BJ (cell line): ENCODE measurements around the gene RASSF5. TPM values are rescaled to one million over a fixed set of nuclear protein-coding genes. Genes with fewer than 3 reads are reported as not detected.

Source experiments
- CTCF ChIA-PET: fragments of 350-600 bp; formaldehyde crosslinking; extraction: SDS; loops from one replicate; lab custom pipeline; 2021; ENCODE audit warnings: antibody characterized with exemption, inconsistent platforms; lab: Yijun Ruan, JAX
- POLR2A ChIA-PET: fragments of 300-600 bp; sonication (Branson Sonifier 250); formaldehyde crosslinking; extraction: SDS; loops from one replicate; lab custom pipeline; 2021; ENCODE audit warnings: antibody characterized with exemption; lab: Charles Lee
- DNase-seq: peaks from one replicate; pipeline ENCODE4 v3.0.0-alpha.2; 2011; ENCODE audit warnings: low read depth
- H3K27me3 ChIP-seq: 2 replicates; pipeline ENCODE4 v1.6.0; 2011; ENCODE audit warnings: low read length; ENCODE audit not compliant: control insufficient read depth, insufficient read depth
- H3K36me3 ChIP-seq: 2 replicates; pipeline ENCODE4 v1.5.1; 2011; ENCODE audit warnings: low read length; ENCODE audit not compliant: control insufficient read depth, insufficient read depth
- H3K4me3 ChIP-seq: 2 replicates; pipeline ENCODE4 v1.5.1; 2011; ENCODE audit warnings: low read depth, mild to moderate bottlenecking, control low read depth, low read length
- CTCF ChIP-seq: IDR thresholded peaks from 2 replicates; pipeline ENCODE4 v1.5.1; 2011; ENCODE audit warnings: low read depth, mild to moderate bottlenecking, control low read depth, inconsistent platforms, low read length, moderate library complexity; ENCODE audit not compliant: insufficient read depth
- polyA plus RNA-seq: library from polyadenylated mRNA; depleted of rRNA; stranded (reverse); fragments of >200 nt; gene quantifications from 2 replicates; pipeline ENCODE4 v1.2.3, GENCODE V29; 2011

The RASSF5 gene
- polyA plus RNA-seq, 1 experiment = 2.1 TPM

- H3K27me3 ChIP-seq = no peaks in the 10 kb centered on the region
- POLR2A ChIA-PET = no interaction called here
- H3K4me3 ChIP-seq = no peak overlapping the region
- CTCF ChIA-PET = interaction anchor here (0.8 to 3.0 kb wide), 4 partner anchors 10 to 28 kb away, joined by 3 to 9 read pairs (median 6); no protein-coding TSS in a partner anchor
- no peak for TF ChIP-seq CTCF
- H3K36me3 ChIP-seq = no peaks in the 10 kb centered on the region
- no peak for DNase-seq
Observed at GRCh38 chr1:206573319-206573718, 66.0 kb downstream of the RASSF5 start.

- ChIA-PET POLR2A (no interaction called here), CTCF (interaction anchor here (0.8 to 3.0 kb wide), 5 partner anchors 9 to 29 kb away, joined by 3 to 9 read pairs (median 9); no protein-coding TSS in a partner anchor)
- Histone ChIP-seq H3K36me3 (no peaks in the 10 kb centered on the region), H3K4me3 (no peak overlapping the region), H3K27me3 (no peaks in the 10 kb centered on the region)
- DNase-seq = no peak
- TF ChIP-seq CTCF = no peak
Observed at GRCh38 chr1:206573762-206574161, 66.4 kb downstream of the RASSF5 start.

GRCh38 chr1:206575165-206575893, 68.0 kb downstream of the RASSF5 start:
- ChIA-PET POLR2A (no interaction called here), CTCF (interaction anchor here (1.1 to 2.5 kb wide), 6 partner anchors 8 to 85 kb away, joined by 3 to 9 read pairs (median 6); no protein-coding TSS in a partner anchor)
- no peak for TF ChIP-seq CTCF
- no peak for DNase-seq
- no peak overlapping the region for H3K4me3 ChIP-seq
- H3K36me3 ChIP-seq = no peaks in the 10 kb centered on the region
- H3K27me3 ChIP-seq = no peaks in the 10 kb centered on the region

GRCh38 chr1:206575894-206576737, 68.8 kb downstream of the RASSF5 start:
- no peaks in the 10 kb centered on the region for H3K27me3 ChIP-seq
- H3K36me3 ChIP-seq = no peaks in the 10 kb centered on the region
- TF ChIP-seq CTCF = no peak
- H3K4me3 ChIP-seq = no peak overlapping the region
- POLR2A ChIA-PET = no interaction called here
- CTCF ChIA-PET = interaction anchor here (1.1 to 2.5 kb wide), 4 partner anchors 7 to 86 kb away, joined by 4 to 9 read pairs (median 6); no protein-coding TSS in a partner anchor
- DNase-seq = no peak

GRCh38 chr1:206577626-206578025, 70.3 kb downstream of the RASSF5 start:
- Histone ChIP-seq H3K36me3 (no peaks in the 10 kb centered on the region), H3K4me3 (no peak overlapping the region), H3K27me3 (no peaks in the 10 kb centered on the region)
- ChIA-PET POLR2A (no interaction called here), CTCF (interaction anchor here (0.6 to 2.3 kb wide), 5 partner anchors 9 to 98 kb away, joined by 3 to 8 read pairs (median 5); no protein-coding TSS in a partner anchor)
- DNase-seq = no peak
- TF ChIP-seq CTCF = no peak
